ENCODE data around the gene CRYGN.

- TF ChIP-seq POLR2A (IDR thresholded peaks at IDR 0.05): no peak
- no peak for TF ChIP-seq CTCF (IDR thresholded peaks at IDR 0.05)
Measured at GRCh38 chr7:151468217-151469018, 28.5 kb upstream of the CRYGN start.

All from uterus (tissue), 2 donors.